Hepatocyte (in vitro differentiated cells): Measurements from ENCODE around the gene ACYP2. TPM values are rescaled to one million over a fixed set of nuclear protein-coding genes. Genes with fewer than 3 reads are reported as not detected.

Source experiments
- DNase-seq: peaks from one replicate; pipeline ENCODE4 v3.0.0-alpha.2; 2016; ENCODE audit warnings: low spot score
- H2AFZ ChIP-seq: fragments of 200-600 bp; sonication (generic); 2 replicates; pipeline ENCODE4 v1.6.0; 2016; ENCODE audit warnings: antibody characterized with exemption, mild to moderate bottlenecking
- H3K27ac ChIP-seq: fragments of 200-600 bp; sonication (generic); 2 replicates; pipeline ENCODE4 v1.5.1; 2016; ENCODE audit warnings: mild to moderate bottlenecking
- H3K27me3 ChIP-seq: fragments of 200-600 bp; sonication (generic); 2 replicates; pipeline ENCODE4 v1.6.1; 2016
- H3K36me3 ChIP-seq: fragments of 200-600 bp; sonication (generic); replicated peaks from 2 replicates; pipeline ENCODE4 v1.5.1; 2016; ENCODE audit warnings: low read depth; ENCODE audit not compliant: insufficient read depth
- H3K4me1 ChIP-seq: fragments of 200-600 bp; sonication (generic); 2 replicates; pipeline ENCODE4 v1.5.1; 2016; ENCODE audit warnings: mild to moderate bottlenecking, moderate library complexity; ENCODE audit not compliant: insufficient read depth
- H3K4me2 ChIP-seq: fragments of 200-600 bp; sonication (generic); 2 replicates; pipeline ENCODE4 v1.6.0; 2016
- H3K4me3 ChIP-seq: fragments of 200-600 bp; sonication (generic); 2 replicates; pipeline ENCODE4 v1.5.1; 2016; ENCODE audit warnings: mild to moderate bottlenecking
- H3K79me2 ChIP-seq: fragments of 200-600 bp; sonication (generic); 2 replicates; pipeline ENCODE4 v1.6.0; 2017; ENCODE audit warnings: mild to moderate bottlenecking
- H3K9me2 ChIP-seq: fragments of 200-600 bp; sonication (generic); replicated peaks from 2 replicates; pipeline ENCODE4 v1.6.0; 2017; ENCODE audit warnings: mild to moderate bottlenecking; ENCODE audit not compliant: insufficient read depth
- H3K9me3 ChIP-seq: fragments of 200-600 bp; sonication (generic); 2 replicates; pipeline ENCODE4 v1.5.1; 2016; ENCODE audit warnings: low read depth, mild to moderate bottlenecking
- H4K20me1 ChIP-seq: fragments of 200-600 bp; sonication (generic); 2 replicates; pipeline ENCODE4 v1.6.0; 2016; ENCODE audit warnings: mild to moderate bottlenecking; ENCODE audit not compliant: insufficient read depth, poor library complexity, severe bottlenecking
- EZH2 ChIP-seq: fragments of 200-600 bp; sonication (generic); IDR thresholded peaks from 2 replicates; pipeline ENCODE4 v1.6.1; 2016; ENCODE audit warnings: antibody characterized with exemption, mild to moderate bottlenecking, borderline replicate concordance
- EZH2phosphoT487 ChIP-seq: fragments of 200-600 bp; sonication (generic); IDR thresholded peaks from one replicate; pipeline ENCODE4 v1.6.1; 2018; ENCODE audit warnings: antibody characterized with exemption, mild to moderate bottlenecking, low read depth, moderate library complexity; ENCODE audit not compliant: unreplicated experiment, severe bottlenecking
- WGBS: methylation state at CpG from one replicate; pipeline ENCODE4 v1.1.6; 2016; ENCODE audit warnings: low lambda C conversion rate; ENCODE audit errors: missing lambda C conversion rate; 5-methylcytosine and 5-hydroxymethylcytosine counted together
- polyA plus RNA-seq: library from polyadenylated mRNA; unstranded; fragments of >200 nt; fragmentation: Nextera tagmentation; extraction: Ambion mirVana; gene quantifications from 2 replicates; pipeline ENCODE4 v1.2.1, GENCODE V29; 2016
- total RNA-seq: library from RNA; depleted of rRNA; stranded (reverse); fragments of >200 nt; gene quantifications from 2 replicates; pipeline ENCODE4 v1.2.3, GENCODE V29; 2014
- TF ChIP-seq, protein P1 (sequence below): fragments of 200-600 bp; sonication (generic); IDR thresholded peaks from 2 replicates; pipeline ENCODE4 v1.5.1; 2016; ENCODE audit warnings: antibody characterized with exemption, mild to moderate bottlenecking; ENCODE audit not compliant: poor library complexity

ACYP2 gene
- total and polyA plus RNA-seq, 2 experiments from 2014 or later = 22.5 to 30.9 TPM

DNA sequence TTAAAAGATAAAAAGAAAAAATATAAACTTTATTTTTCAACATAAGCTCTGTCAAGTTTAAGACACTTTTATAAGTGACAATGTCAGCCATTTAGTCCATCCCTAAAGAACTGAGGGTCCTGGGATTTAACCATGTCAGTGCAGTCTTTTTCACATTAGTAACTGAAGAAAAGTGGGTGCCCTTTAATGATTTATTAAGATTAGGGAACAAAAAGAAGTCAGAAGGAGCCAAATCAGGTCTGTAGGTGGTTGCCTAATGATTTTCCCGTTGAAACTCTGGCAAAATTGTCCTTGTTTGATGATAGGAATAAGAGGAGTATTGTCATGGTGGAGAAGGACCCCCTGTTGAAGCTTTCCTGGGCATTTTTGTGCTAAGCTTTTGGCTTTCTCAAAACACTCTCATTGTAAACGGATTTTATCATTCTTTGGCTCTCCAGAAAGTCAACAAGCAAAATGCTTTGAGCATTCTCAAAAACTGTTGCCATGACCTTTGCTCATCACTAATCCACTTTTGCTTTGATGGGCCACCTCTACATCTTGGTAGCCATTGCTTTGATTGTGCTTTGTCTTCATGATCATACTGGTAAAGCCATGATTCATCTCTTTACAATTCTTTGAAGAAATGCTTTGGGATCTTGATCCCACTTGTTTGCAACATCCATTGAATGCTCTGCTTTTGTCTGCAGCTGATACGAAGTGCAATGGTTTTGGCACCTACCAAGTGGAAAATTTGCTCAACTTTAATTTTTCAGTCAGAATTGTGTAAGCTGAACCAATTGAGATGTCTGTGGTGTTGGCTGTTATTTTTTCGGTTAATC lies 118.6 kb downstream of the ACYP2 start:
- no peak overlapping the region for H3K4me2 ChIP-seq

DNA sequence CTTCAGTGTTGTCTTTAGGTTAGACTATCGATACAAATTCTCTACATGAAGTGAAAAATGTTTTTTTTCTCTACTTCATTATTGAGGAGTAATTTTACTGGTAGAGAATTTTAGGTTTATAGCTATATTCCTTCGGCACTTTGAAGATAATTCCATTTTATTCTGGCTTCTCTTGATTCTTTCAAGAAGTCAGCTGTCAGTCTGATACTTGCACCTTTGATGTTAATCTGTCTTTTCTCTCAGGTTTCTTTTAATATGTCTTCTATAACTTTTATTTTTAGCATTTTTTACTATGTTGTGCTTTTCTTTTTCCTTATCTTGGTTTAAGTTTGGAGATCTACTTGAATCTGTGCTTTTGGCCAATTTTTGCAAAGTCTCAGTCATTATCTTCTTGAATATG lies 122.0 kb downstream of the ACYP2 start:
- H3K9me3 ChIP-seq = no peaks in the 10 kb centered on the region
- WGBS = 98% methylated on average over 2 of the region's 2 CpGs
- H3K36me3 ChIP-seq = no peaks in the 10 kb centered on the region
- no peak overlapping the region for H3K4me2 ChIP-seq
- no peaks in the 10 kb centered on the region for H3K27me3 ChIP-seq
- no peak overlapping the region for H3K27ac ChIP-seq
- H2AFZ ChIP-seq = no peak overlapping the region
- TF ChIP-seq, protein P1, sequence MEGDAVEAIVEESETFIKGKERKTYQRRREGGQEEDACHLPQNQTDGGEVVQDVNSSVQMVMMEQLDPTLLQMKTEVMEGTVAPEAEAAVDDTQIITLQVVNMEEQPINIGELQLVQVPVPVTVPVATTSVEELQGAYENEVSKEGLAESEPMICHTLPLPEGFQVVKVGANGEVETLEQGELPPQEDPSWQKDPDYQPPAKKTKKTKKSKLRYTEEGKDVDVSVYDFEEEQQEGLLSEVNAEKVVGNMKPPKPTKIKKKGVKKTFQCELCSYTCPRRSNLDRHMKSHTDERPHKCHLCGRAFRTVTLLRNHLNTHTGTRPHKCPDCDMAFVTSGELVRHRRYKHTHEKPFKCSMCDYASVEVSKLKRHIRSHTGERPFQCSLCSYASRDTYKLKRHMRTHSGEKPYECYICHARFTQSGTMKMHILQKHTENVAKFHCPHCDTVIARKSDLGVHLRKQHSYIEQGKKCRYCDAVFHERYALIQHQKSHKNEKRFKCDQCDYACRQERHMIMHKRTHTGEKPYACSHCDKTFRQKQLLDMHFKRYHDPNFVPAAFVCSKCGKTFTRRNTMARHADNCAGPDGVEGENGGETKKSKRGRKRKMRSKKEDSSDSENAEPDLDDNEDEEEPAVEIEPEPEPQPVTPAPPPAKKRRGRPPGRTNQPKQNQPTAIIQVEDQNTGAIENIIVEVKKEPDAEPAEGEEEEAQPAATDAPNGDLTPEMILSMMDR = no peak
- no peak for TF ChIP-seq EZH2
- TF ChIP-seq EZH2phosphoT487 = no peak
- no peaks in the 10 kb centered on the region for H3K9me2 ChIP-seq
- no peak overlapping the region for H3K4me3 ChIP-seq
- no peak for DNase-seq
- no peaks in the 10 kb centered on the region for H3K4me1 ChIP-seq
- no peaks in the 10 kb centered on the region for H4K20me1 ChIP-seq
- H3K79me2 ChIP-seq = no peaks in the 10 kb centered on the region

More for the DNA sequence above, 118.6 kb downstream of the ACYP2 start:
- TF ChIP-seq, protein P1 = no peak
- TF ChIP-seq EZH2 (no peak), EZH2phosphoT487 (no peak)
- H3K27ac ChIP-seq = no peak overlapping the region
- no peaks in the 10 kb centered on the region for H3K36me3 ChIP-seq
- H3K79me2 ChIP-seq = no peaks in the 10 kb centered on the region
- no peaks in the 10 kb centered on the region for H3K9me2 ChIP-seq
- DNase-seq = no peak
- no peaks in the 10 kb centered on the region for H3K27me3 ChIP-seq
- WGBS = 68% methylated on average over 4 of the region's 4 CpGs
- H3K4me3 ChIP-seq = no peak overlapping the region
- no peaks in the 10 kb centered on the region for H3K9me3 ChIP-seq
- H4K20me1 ChIP-seq = no peaks in the 10 kb centered on the region
- H2AFZ ChIP-seq = no peak overlapping the region
- no peaks in the 10 kb centered on the region for H3K4me1 ChIP-seq

DNA sequence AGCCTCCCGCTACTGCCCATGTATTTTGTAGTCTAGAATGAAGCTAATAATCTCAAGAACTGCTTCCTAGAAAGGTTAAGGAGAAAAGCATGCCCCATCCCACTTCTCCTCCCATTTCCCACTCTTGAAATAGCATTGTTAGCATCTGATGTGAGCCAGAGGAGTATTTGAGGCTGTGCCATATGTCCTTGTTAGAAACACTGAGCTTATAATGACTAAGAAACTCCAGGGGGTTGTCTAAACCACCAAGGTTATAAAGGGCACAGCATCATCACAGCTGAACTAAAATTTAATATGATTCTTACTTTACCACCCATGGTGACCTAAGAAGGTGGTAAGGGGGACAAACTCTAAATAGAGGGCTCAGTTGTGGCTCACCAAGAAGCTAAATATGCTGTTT lies 124.0 kb downstream of the ACYP2 start:
- DNase-seq = no peak
- Histone ChIP-seq H3K27me3 (no peaks in the 10 kb centered on the region), H3K4me2 (no peak overlapping the region), H3K27ac (no peak overlapping the region), H3K79me2 (no peaks in the 10 kb centered on the region), H2AFZ (no peak overlapping the region), H3K36me3 (no peaks in the 10 kb centered on the region), H3K9me2 (no peaks in the 10 kb centered on the region), H3K9me3 (no peaks in the 10 kb centered on the region), H3K4me1 (no peaks in the 10 kb centered on the region), H3K4me3 (no peak overlapping the region), H4K20me1 (no peaks in the 10 kb centered on the region)
- WGBS = 100% methylated on average over 1 of the region's 1 CpG
- TF ChIP-seq EZH2 = no peak
- TF ChIP-seq, protein P1 = no peak
- no peak for TF ChIP-seq EZH2phosphoT487
